Lower leg skin (tissue), 4 donors: ENCODE measurements around the gene KAZN. TPM values are rescaled to one million over a fixed set of nuclear protein-coding genes. Genes with fewer than 3 reads are reported as not detected.

Source experiments
- DNase-seq, 2 donors: peaks; one replicate each; pipeline ENCODE4 v3.0.0-alpha.2; 2019; ENCODE audit warnings: low spot score in 2 of 2
- H3K4me3 ChIP-seq: fragments of 200-600 bp; sonication (generic); 2 replicates; pipeline ENCODE4 v1.5.1; 2017; ENCODE audit warnings: mild to moderate bottlenecking, low read depth; ENCODE audit not compliant: poor library complexity, severe bottlenecking
- CTCF ChIP-seq, 3 donors: fragments of 450-650 bp; IDR thresholded peaks; one replicate each; pipeline ENCODE4 v1.5.1; 2016; ENCODE audit warnings: antibody characterized with exemption in 3 of 3, mild to moderate bottlenecking in 3 of 3, moderate library complexity in 2 of 3
- POLR2A ChIP-seq, 2 donors: fragments of 450-650 bp; IDR thresholded peaks; one replicate each; pipeline ENCODE4 v1.6.1; 2016 to 2017; ENCODE audit warnings: antibody characterized with exemption in 2 of 2, mild to moderate bottlenecking in 1 of 2, moderate library complexity in 1 of 2
- WGBS, 2 donors: methylation state at CpG; one replicate each; pipeline ENCODE4 v1.1.5; 2018; 5-methylcytosine and 5-hydroxymethylcytosine counted together
- intact Hi-C: fragments of 100-400 bp; cut with DNase I; formaldehyde crosslinking; loops from one replicate; pipeline ENCODE4 v1.15.0; 2023; ENCODE audit warnings: low total_unique reads
- total RNA-seq, 4 donors: library from RNA; depleted of rRNA; stranded (reverse); fragments of >200 nt; gene quantifications; one replicate each; pipeline ENCODE4 v1.1.0, GENCODE V29; 2016

KAZN gene
- total RNA-seq, 4 donors from 2014 or later: 21.4 to 36.0 (median 28.4) TPM

GRCh38 chr1:14724678-14725077 lies 126.2 kb downstream of the KAZN start:
- DNase-seq: no peak
- intact Hi-C loops: no loop called here
- no peak for TF ChIP-seq POLR2A (IDR thresholded peaks at IDR 0.05)
- TF ChIP-seq CTCF (IDR thresholded peaks at IDR 0.05): no peak
- H3K4me3 ChIP-seq: no peak overlapping the region
- WGBS, 2 donors: 82 to 91% methylated on average over 7 of the region's 7 CpGs

- intact Hi-C loops: no loop called here
- DNase-seq: no peak
- no peak overlapping the region for H3K4me3 ChIP-seq
- WGBS, 2 donors: 96 to 97% methylated on average over 1 of the region's 1 CpG
- TF ChIP-seq CTCF (IDR thresholded peaks at IDR 0.05): no peak
- TF ChIP-seq POLR2A (IDR thresholded peaks at IDR 0.05): no peak
These were observed 126.8 kb downstream of the KAZN start for GRCh38 chr1:14725238-14725637.

- intact Hi-C loops: no loop called here
- H3K4me3 ChIP-seq: no peak overlapping the region
- no peak for DNase-seq
- WGBS, 2 donors: 70 to 83% methylated on average over 2 of the region's 2 CpGs
- TF ChIP-seq CTCF (IDR thresholded peaks at IDR 0.05) (no peak), POLR2A (IDR thresholded peaks at IDR 0.05) (no peak)
These were observed 127.2 kb downstream of the KAZN start for GRCh38 chr1:14725695-14726094.

GRCh38 chr1:14726606-14727005 lies 128.1 kb downstream of the KAZN start:
- intact Hi-C loops: no loop called here
- 73 to 82% methylated on average over 6 of the region's 6 CpGs for WGBS, 2 donors
- no peak overlapping the region for H3K4me3 ChIP-seq
- no peak for DNase-seq
- TF ChIP-seq POLR2A (IDR thresholded peaks at IDR 0.05) (no peak), CTCF (IDR thresholded peaks at IDR 0.05) (no peak)

GRCh38 chr1:14728516-14728915 lies 130.0 kb downstream of the KAZN start:
- no peak for DNase-seq
- WGBS, 2 donors: 68 to 77% methylated on average over 7 of the region's 7 CpGs
- H3K4me3 ChIP-seq: no peak overlapping the region
- TF ChIP-seq CTCF (IDR thresholded peaks at IDR 0.05) (no peak), POLR2A (IDR thresholded peaks at IDR 0.05) (no peak)
- intact Hi-C loops: no loop called here

GRCh38 chr1:14732728-14733047 lies 134.2 kb downstream of the KAZN start:
- 46% methylated on average over 5 of the region's 5 CpGs for WGBS, 2 donors
- H3K4me3 ChIP-seq: no peak overlapping the region
- DNase-seq: no peak
- no peak for TF ChIP-seq CTCF (IDR thresholded peaks at IDR 0.05)
- TF ChIP-seq POLR2A (IDR thresholded peaks at IDR 0.05): no peak
- intact Hi-C loops: no loop called here
